Astrocyte (in vitro differentiated cells and primary cell): ENCODE results near the gene GNAQ. TPM values are rescaled to one million over a fixed set of nuclear protein-coding genes. Genes with fewer than 3 reads are reported as not detected.

Experiments used
- DNase-seq: peaks from one replicate; pipeline ENCODE4 v3.0.0-alpha.2; 2010; ENCODE audit warnings: low read depth
- FAIRE-seq: peaks from 2 replicates; lab custom pipeline; 2011; peaks lifted over from hg19 to GRCh38; lab: Jason Lieb, UNC
- H2AFZ ChIP-seq: 2 replicates; pipeline ENCODE4 v1.6.0; 2012; ENCODE audit warnings: low read depth, low read length, inconsistent platforms
- H3K27ac ChIP-seq: 2 replicates; pipeline ENCODE4 v1.5.1; 2011; ENCODE audit warnings: low read depth, low read length, inconsistent platforms
- H3K27me3 ChIP-seq: 2 replicates; pipeline ENCODE4 v1.6.0; 2011; ENCODE audit warnings: low read length, inconsistent platforms; ENCODE audit not compliant: insufficient read depth
- H3K36me3 ChIP-seq: 2 replicates; pipeline ENCODE4 v1.5.1; 2011; ENCODE audit warnings: low read length, inconsistent platforms; ENCODE audit not compliant: insufficient read depth
- H3K4me1 ChIP-seq: 2 replicates; pipeline ENCODE4 v1.5.1; 2011; ENCODE audit warnings: low read length, inconsistent platforms; ENCODE audit not compliant: insufficient read depth
- H3K4me2 ChIP-seq: 2 replicates; pipeline ENCODE4 v1.6.0; 2012; ENCODE audit warnings: low read length, inconsistent platforms
- H3K4me3 ChIP-seq: 2 replicates; pipeline ENCODE4 v1.5.1; 2011; ENCODE audit warnings: low read depth, mild to moderate bottlenecking, low read length, inconsistent platforms; ENCODE audit not compliant: insufficient read depth
- H3K79me2 ChIP-seq: 2 replicates; pipeline ENCODE4 v1.6.0; 2012; ENCODE audit warnings: mild to moderate bottlenecking, low read length, inconsistent platforms; ENCODE audit not compliant: insufficient read depth
- H3K9ac ChIP-seq: 2 replicates; pipeline ENCODE4 v1.6.0; 2012; ENCODE audit warnings: mild to moderate bottlenecking, low read length, inconsistent platforms
- H3K9me3 ChIP-seq: 2 replicates; pipeline ENCODE4 v1.5.1; 2012; ENCODE audit warnings: low read depth, mild to moderate bottlenecking, low read length, inconsistent platforms; ENCODE audit not compliant: insufficient read depth
- H4K20me1 ChIP-seq: 2 replicates; pipeline ENCODE4 v1.6.0; 2012; ENCODE audit warnings: low read length, inconsistent platforms; ENCODE audit not compliant: insufficient read depth
- H3K27ac Mint-ChIP-seq: one replicate; pipeline ENCODE4 v1.8.0; 2021; ENCODE audit warnings: mild to moderate bottlenecking, mixed read lengths; ENCODE audit not compliant: unreplicated experiment
- H3K27me3 Mint-ChIP-seq: one replicate; pipeline ENCODE4 v1.8.0; 2021; ENCODE audit warnings: low read depth, mixed read lengths; ENCODE audit not compliant: unreplicated experiment
- H3K36me3 Mint-ChIP-seq: one replicate; pipeline ENCODE4 v1.8.0; 2021; ENCODE audit warnings: low read depth, mixed read lengths; ENCODE audit not compliant: unreplicated experiment
- H3K4me1 Mint-ChIP-seq: one replicate; pipeline ENCODE4 v1.8.0; 2021; ENCODE audit warnings: low read depth, mixed read lengths; ENCODE audit not compliant: unreplicated experiment
- H3K4me3 Mint-ChIP-seq: one replicate; pipeline ENCODE4 v1.8.0; 2021; ENCODE audit warnings: mild to moderate bottlenecking, moderate library complexity, mixed read lengths; ENCODE audit not compliant: unreplicated experiment
- H3K9me3 Mint-ChIP-seq: one replicate; pipeline ENCODE4 v1.8.0; 2021; ENCODE audit warnings: mild to moderate bottlenecking, mixed read lengths; ENCODE audit not compliant: unreplicated experiment
- EZH2 ChIP-seq: IDR thresholded peaks from 2 replicates; pipeline ENCODE4 v1.6.1; 2012; ENCODE audit warnings: mild to moderate bottlenecking, low read length, inconsistent platforms; ENCODE audit not compliant: insufficient read depth
- total RNA-seq: library from RNA; stranded (reverse); gene quantifications from 2 replicates; pipeline ENCODE4 v1.2.1, GENCODE V29; 2021
- TF ChIP-seq, protein P1 (sequence below): IDR thresholded peaks from 2 replicates; pipeline ENCODE4 v1.5.1; 2011; ENCODE audit warnings: low read depth, mild to moderate bottlenecking, inconsistent platforms, low read length, moderate library complexity; ENCODE audit not compliant: insufficient read depth

The GNAQ gene
- total RNA-seq, 1 donor from 2014 or later: 74.9 TPM

DNA sequence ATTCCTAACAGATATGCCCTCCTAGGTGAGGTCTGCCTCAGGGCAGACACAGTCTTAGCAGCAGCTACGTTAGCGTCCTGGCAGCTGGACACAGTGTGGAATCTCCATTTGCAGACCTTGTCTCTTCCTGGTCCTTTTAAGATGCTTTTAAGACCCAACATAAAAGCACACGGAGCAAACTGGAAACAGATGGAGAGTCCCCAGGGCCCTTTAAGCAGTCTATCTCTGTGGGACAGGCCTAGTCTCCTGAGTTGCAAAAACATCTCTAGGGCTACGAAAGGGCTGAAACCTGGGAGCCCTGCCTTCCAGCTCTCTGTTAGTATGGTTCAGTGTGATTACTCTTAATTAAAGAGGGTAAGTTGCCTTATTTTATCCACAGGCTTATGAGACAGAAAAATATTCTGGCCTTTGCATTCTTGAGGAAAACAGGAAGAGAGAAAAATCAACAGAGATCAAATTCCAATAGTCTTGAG, 317.5 kb downstream of the GNAQ start:
- H3K79me2 ChIP-seq: no peaks in the 10 kb centered on the region
- peak; percentile 73 for FAIRE-seq
- no peaks in the 10 kb centered on the region for H3K9me3 ChIP-seq
- H3K9ac ChIP-seq: peak overlapping the region; percentile 42
- DNase-seq: peak; percentile 49
- H3K9me3 Mint-ChIP-seq: peaks cover 5% of the 10 kb centered on the region
- peak overlapping the region; percentile 98 for H3K27ac Mint-ChIP-seq
- H3K36me3 ChIP-seq: no peaks in the 10 kb centered on the region
- H2AFZ ChIP-seq: no peak overlapping the region
- peaks cover 53% of the 10 kb centered on the region for H3K4me1 ChIP-seq
- peak overlapping the region; percentile 26 for H3K4me2 ChIP-seq
- H3K36me3 Mint-ChIP-seq: peaks cover 3% of the 10 kb centered on the region
- no peak overlapping the region for H3K4me3 ChIP-seq
- H3K27ac ChIP-seq: peak overlapping the region; percentile 84
- H4K20me1 ChIP-seq: no peaks in the 10 kb centered on the region
- peaks cover 70% of the 10 kb centered on the region for H3K4me1 Mint-ChIP-seq
- no peaks in the 10 kb centered on the region for H3K27me3 ChIP-seq
- no peak for TF ChIP-seq EZH2
- TF ChIP-seq, protein P1, sequence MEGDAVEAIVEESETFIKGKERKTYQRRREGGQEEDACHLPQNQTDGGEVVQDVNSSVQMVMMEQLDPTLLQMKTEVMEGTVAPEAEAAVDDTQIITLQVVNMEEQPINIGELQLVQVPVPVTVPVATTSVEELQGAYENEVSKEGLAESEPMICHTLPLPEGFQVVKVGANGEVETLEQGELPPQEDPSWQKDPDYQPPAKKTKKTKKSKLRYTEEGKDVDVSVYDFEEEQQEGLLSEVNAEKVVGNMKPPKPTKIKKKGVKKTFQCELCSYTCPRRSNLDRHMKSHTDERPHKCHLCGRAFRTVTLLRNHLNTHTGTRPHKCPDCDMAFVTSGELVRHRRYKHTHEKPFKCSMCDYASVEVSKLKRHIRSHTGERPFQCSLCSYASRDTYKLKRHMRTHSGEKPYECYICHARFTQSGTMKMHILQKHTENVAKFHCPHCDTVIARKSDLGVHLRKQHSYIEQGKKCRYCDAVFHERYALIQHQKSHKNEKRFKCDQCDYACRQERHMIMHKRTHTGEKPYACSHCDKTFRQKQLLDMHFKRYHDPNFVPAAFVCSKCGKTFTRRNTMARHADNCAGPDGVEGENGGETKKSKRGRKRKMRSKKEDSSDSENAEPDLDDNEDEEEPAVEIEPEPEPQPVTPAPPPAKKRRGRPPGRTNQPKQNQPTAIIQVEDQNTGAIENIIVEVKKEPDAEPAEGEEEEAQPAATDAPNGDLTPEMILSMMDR: no peak
- H3K4me3 Mint-ChIP-seq: no peak overlapping the region
- H3K27me3 Mint-ChIP-seq: no peaks in the 10 kb centered on the region

DNA sequence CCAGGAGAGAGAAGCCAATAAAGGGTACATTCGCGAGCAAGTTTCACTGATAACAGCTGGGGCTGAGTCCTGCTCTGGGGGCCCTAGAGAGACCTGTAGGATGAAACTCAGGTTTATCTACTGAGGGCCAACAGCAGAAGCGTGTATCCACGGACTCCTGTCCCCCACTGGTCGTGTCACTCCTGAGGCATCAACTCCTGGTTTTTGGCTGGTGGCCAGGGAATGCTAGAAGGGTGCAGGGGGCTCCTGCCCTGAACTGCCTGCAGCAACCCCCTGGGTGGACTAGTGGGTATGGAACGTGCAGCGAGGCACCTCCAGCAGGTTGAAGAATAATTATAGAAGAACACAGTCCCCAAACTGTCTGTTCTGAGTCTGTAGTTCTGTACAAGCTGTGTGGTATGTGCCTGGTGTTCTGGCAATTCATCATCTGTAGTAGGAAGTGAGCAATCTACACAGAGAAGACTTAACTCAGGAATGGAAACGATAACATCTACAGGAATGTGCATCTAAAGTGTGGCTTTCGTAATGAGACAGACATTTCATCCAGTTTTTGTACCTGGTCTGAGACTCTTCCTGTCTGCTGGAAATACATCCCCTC, 319.0 kb downstream of the GNAQ start:
- DNase-seq (peak; percentile 98), FAIRE-seq (peak; percentile 99)
- H3K27me3 Mint-ChIP-seq: no peaks in the 10 kb centered on the region
- H3K9me3 ChIP-seq: no peaks in the 10 kb centered on the region
- H3K4me3 ChIP-seq: no peak overlapping the region
- H3K27me3 ChIP-seq: no peaks in the 10 kb centered on the region
- H3K4me2 ChIP-seq: peak overlapping the region; percentile 65
- H3K27ac Mint-ChIP-seq: peak overlapping the region; percentile 98
- H3K27ac ChIP-seq: peak overlapping the region; percentile 84
- peaks cover 50% of the 10 kb centered on the region for H3K4me1 ChIP-seq
- peaks cover 3% of the 10 kb centered on the region for H3K36me3 Mint-ChIP-seq
- H4K20me1 ChIP-seq: no peaks in the 10 kb centered on the region
- H3K36me3 ChIP-seq: no peaks in the 10 kb centered on the region
- peaks cover 10% of the 10 kb centered on the region for H3K9me3 Mint-ChIP-seq
- no peaks in the 10 kb centered on the region for H3K79me2 ChIP-seq
- peaks cover 74% of the 10 kb centered on the region for H3K4me1 Mint-ChIP-seq
- H3K9ac ChIP-seq: peak overlapping the region; percentile 21
- no peak for TF ChIP-seq EZH2
- TF ChIP-seq, protein P1: no peak
- peak overlapping the region; percentile 68 for H3K4me3 Mint-ChIP-seq
- no peak overlapping the region for H2AFZ ChIP-seq

DNA sequence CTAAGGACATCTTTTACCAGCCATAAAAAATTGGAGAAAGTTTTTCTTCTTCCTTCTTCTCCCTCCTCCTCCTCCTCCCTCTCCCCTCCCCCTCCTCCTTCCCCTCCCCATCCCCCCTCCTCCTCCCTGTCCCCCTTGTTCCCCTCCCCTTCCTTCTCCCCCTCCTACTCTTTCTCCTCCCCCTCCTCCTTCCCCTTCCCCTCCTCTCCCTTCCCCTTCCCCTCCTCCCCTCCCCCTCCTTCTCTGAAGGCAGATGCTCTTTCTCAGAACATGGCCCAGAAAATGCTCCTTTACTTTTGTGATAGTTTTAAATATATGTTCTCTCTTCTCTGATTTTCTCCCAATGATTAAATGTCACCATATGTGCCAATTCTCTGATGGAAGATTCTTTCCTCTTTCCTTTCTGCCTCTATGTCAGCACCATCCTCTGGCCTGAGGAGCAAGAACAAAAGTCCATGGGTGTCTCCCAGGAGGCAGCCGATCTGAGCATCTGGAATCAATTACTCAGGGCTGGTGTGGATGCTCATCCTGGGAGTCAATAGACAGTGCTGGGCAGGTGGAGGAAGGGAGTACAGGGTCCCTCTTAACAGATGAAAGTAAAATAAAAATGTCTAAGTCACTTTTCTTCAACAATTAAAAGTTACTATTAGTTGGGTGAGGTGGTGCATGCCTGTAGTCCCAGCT, 320.5 kb downstream of the GNAQ start:
- Histone ChIP-seq H3K79me2 (no peaks in the 10 kb centered on the region), H3K9me3 (no peaks in the 10 kb centered on the region), H3K4me3 (no peak overlapping the region), H3K9ac (no peak overlapping the region), H4K20me1 (no peaks in the 10 kb centered on the region), H3K36me3 (no peaks in the 10 kb centered on the region), H3K27ac (peak overlapping the region; percentile 6), H3K4me2 (no peak overlapping the region), H3K4me1 (peaks cover 49% of the 10 kb centered on the region), H2AFZ (no peak overlapping the region), H3K27me3 (no peaks in the 10 kb centered on the region)
- no peak for TF ChIP-seq EZH2
- TF ChIP-seq, protein P1: no peak
- Mint-ChIP-seq H3K9me3 (peaks cover 10% of the 10 kb centered on the region), H3K4me1 (peaks cover 74% of the 10 kb centered on the region), H3K4me3 (no peak overlapping the region), H3K27ac (peak overlapping the region; percentile 92), H3K36me3 (peaks cover 3% of the 10 kb centered on the region), H3K27me3 (no peaks in the 10 kb centered on the region)
- DNase-seq (no peak), FAIRE-seq (no peak)
